Gastroesophageal sphincter (tissue), 3 donors: ENCODE measurements around the gene PPP1R11.

Experiments used
- EP300 ChIP-seq: sonication (generic); formaldehyde crosslinking; IDR thresholded peaks from one replicate; pipeline ENCODE4 v1.6.1; 2017; ENCODE audit warnings: antibody characterized with exemption, mild to moderate bottlenecking
- POLR2A ChIP-seq, 2 donors: fragments of 450-650 bp; IDR thresholded peaks; one replicate each; pipeline ENCODE4 v1.6.1; 2017; ENCODE audit warnings: antibody characterized with exemption in 2 of 2, mild to moderate bottlenecking in 2 of 2, moderate library complexity in 1 of 2
- TF ChIP-seq, protein P1 (sequence below), 4 experiments: fragments of 200-600 bp in 2 of 4; fragments of 450-650 bp in 2 of 4; sonication (generic) in 1 of 4; IDR thresholded peaks; one replicate each; pipeline ENCODE4 v1.5.1; 2017 to 2019; ENCODE audit warnings: antibody characterized with exemption in 4 of 4, mild to moderate bottlenecking in 2 of 4, moderate library complexity in 2 of 4

DNA sequence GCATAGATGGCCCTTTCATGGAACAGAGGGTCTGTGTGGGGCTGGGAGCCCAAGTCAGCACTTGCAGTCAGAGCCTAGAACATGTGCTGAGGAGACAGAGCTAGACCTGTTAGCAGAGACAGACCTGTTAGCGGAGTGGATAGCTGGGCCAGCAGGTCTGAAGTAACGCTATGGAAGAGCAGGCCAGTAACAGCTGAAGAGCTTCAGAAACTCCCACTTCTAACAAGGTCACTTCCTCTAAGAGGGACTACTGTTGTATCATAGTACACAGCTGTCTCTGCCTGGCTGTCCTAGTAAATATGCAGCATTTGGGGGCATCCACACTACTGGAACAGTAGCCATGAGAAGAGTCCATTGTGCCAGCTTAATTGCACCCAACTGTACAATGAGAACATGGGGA lies 47.2 kb upstream of the PPP1R11 start:
- TF ChIP-seq, protein P1, sequence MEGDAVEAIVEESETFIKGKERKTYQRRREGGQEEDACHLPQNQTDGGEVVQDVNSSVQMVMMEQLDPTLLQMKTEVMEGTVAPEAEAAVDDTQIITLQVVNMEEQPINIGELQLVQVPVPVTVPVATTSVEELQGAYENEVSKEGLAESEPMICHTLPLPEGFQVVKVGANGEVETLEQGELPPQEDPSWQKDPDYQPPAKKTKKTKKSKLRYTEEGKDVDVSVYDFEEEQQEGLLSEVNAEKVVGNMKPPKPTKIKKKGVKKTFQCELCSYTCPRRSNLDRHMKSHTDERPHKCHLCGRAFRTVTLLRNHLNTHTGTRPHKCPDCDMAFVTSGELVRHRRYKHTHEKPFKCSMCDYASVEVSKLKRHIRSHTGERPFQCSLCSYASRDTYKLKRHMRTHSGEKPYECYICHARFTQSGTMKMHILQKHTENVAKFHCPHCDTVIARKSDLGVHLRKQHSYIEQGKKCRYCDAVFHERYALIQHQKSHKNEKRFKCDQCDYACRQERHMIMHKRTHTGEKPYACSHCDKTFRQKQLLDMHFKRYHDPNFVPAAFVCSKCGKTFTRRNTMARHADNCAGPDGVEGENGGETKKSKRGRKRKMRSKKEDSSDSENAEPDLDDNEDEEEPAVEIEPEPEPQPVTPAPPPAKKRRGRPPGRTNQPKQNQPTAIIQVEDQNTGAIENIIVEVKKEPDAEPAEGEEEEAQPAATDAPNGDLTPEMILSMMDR (IDR thresholded peaks at IDR 0.05): no peak
- TF ChIP-seq POLR2A (IDR thresholded peaks at IDR 0.05) (no peak), EP300 (no peak)
